H9 (cell line): ENCODE measurements around the gene KAT6B. TPM values are rescaled to one million over a fixed set of nuclear protein-coding genes. Genes with fewer than 3 reads are reported as not detected.

ENCODE experiments used
- DNase-seq: peaks from one replicate; pipeline ENCODE4 v3.0.0-alpha.2; 2017
- H2AFZ ChIP-seq: one replicate; pipeline ENCODE4 v1.6.1; 2013; ENCODE audit warnings: mild to moderate bottlenecking, low read length, control low read depth, moderate library complexity
- H2AK5ac ChIP-seq: 2 replicates; pipeline ENCODE4 v1.6.1; 2013; ENCODE audit warnings: low read length, control low read depth, mixed read lengths; ENCODE audit not compliant: insufficient read length
- H2BK120ac ChIP-seq: one replicate; pipeline ENCODE4 v1.6.1; 2013; ENCODE audit warnings: low read depth, mild to moderate bottlenecking, low read length, control low read depth, inconsistent platforms; ENCODE audit not compliant: poor library complexity, severe bottlenecking
- H2BK12ac ChIP-seq: 2 replicates; pipeline ENCODE4 v1.6.1; 2013; ENCODE audit warnings: low read length, control low read depth, mixed read lengths, low read depth; ENCODE audit not compliant: insufficient read length
- H2BK15ac ChIP-seq: 2 replicates; pipeline ENCODE4 v1.6.1; 2013; ENCODE audit warnings: low read depth, low read length, control low read depth
- H2BK20ac ChIP-seq: one replicate; pipeline ENCODE4 v1.6.1; 2013; ENCODE audit warnings: low read depth, mild to moderate bottlenecking, low read length, control low read depth, inconsistent platforms; ENCODE audit not compliant: poor library complexity, severe bottlenecking
- H2BK5ac ChIP-seq: 2 replicates; pipeline ENCODE4 v1.6.1; 2013; ENCODE audit warnings: low read length, control low read depth, mixed read lengths; ENCODE audit not compliant: insufficient read length
- H3K14ac ChIP-seq: 2 replicates; pipeline ENCODE4 v1.6.1; 2013; ENCODE audit warnings: low read length, control low read depth; ENCODE audit not compliant: insufficient read depth
- H3K18ac ChIP-seq: 2 replicates; pipeline ENCODE4 v1.6.1; 2013; ENCODE audit warnings: low read depth, mild to moderate bottlenecking, mixed read lengths, low read length, control low read depth; ENCODE audit not compliant: insufficient read length
- H3K23ac ChIP-seq: 2 replicates; pipeline ENCODE4 v1.6.1; 2013; ENCODE audit warnings: low read length, control low read depth, mixed read lengths, low read depth; ENCODE audit not compliant: insufficient read length
- H3K23me2 ChIP-seq: 2 replicates; pipeline ENCODE4 v1.6.1; 2013; ENCODE audit warnings: low read depth, mild to moderate bottlenecking, mixed read lengths, low read length, control low read depth; ENCODE audit not compliant: insufficient read length, poor library complexity, severe bottlenecking
- H3K27ac ChIP-seq: 2 replicates; pipeline ENCODE4 v1.5.1; 2013; ENCODE audit warnings: low read length, control low read depth, mixed read lengths, low read depth; ENCODE audit not compliant: insufficient read length
- H3K27me3 ChIP-seq: 2 replicates; pipeline ENCODE4 v1.6.1; 2013; ENCODE audit warnings: low read length, control low read depth, inconsistent platforms; ENCODE audit not compliant: insufficient read depth
- H3K4ac ChIP-seq: 2 replicates; pipeline ENCODE4 v1.6.1; 2013; ENCODE audit warnings: low read depth, mild to moderate bottlenecking, control low read depth, inconsistent platforms, low read length, moderate library complexity
- H3K4me1 ChIP-seq: 2 replicates; pipeline ENCODE4 v1.6.1; 2013; ENCODE audit warnings: low read length, control low read depth, inconsistent platforms; ENCODE audit not compliant: insufficient read depth
- H3K4me2 ChIP-seq: 2 replicates; pipeline ENCODE4 v1.6.1; 2013; ENCODE audit warnings: low read length, control low read depth, mixed read lengths; ENCODE audit not compliant: insufficient read length, insufficient read depth
- H3K56ac ChIP-seq: 2 replicates; pipeline ENCODE4 v1.6.1; 2013; ENCODE audit warnings: low read depth, mild to moderate bottlenecking, mixed read lengths, low read length, control low read depth; ENCODE audit not compliant: insufficient read length
- H3K79me1 ChIP-seq: 2 replicates; pipeline ENCODE4 v1.6.1; 2013; ENCODE audit warnings: low read depth, mild to moderate bottlenecking, moderate library complexity, low read length, control low read depth, inconsistent platforms; ENCODE audit not compliant: insufficient read depth, poor library complexity, severe bottlenecking
- H3K79me2 ChIP-seq: 2 replicates; pipeline ENCODE4 v1.6.1; 2013; ENCODE audit warnings: low read length, control low read depth, inconsistent platforms; ENCODE audit not compliant: insufficient read depth
- H3K9ac ChIP-seq: 2 replicates; pipeline ENCODE4 v1.6.1; 2013; ENCODE audit warnings: low read length, control low read depth, mixed read lengths; ENCODE audit not compliant: insufficient read length; ENCODE audit errors: extremely low read depth
- H3K9me3 ChIP-seq: one replicate; pipeline ENCODE4 v1.6.1; 2013; ENCODE audit warnings: low read depth, low read length, inconsistent platforms; ENCODE audit not compliant: control insufficient read depth
- H3T11ph ChIP-seq: one replicate; pipeline ENCODE4 v1.6.1; 2013; ENCODE audit warnings: mild to moderate bottlenecking, low read length, control low read depth, inconsistent platforms
- H4K20me1 ChIP-seq: one replicate; pipeline ENCODE4 v1.6.1; 2013; ENCODE audit not compliant: control insufficient read depth, insufficient read length, insufficient read depth
- H4K5ac ChIP-seq: 2 replicates; pipeline ENCODE4 v1.6.1; 2013; ENCODE audit warnings: low read depth, mild to moderate bottlenecking, mixed read lengths, low read length, control low read depth; ENCODE audit not compliant: insufficient read length
- H4K8ac ChIP-seq: replicated peaks from 2 replicates; pipeline ENCODE4 v1.6.1; 2013; ENCODE audit warnings: low read length, control low read depth, mixed read lengths, low read depth; ENCODE audit not compliant: insufficient read length
- H4K91ac ChIP-seq: 2 replicates; pipeline ENCODE4 v1.6.1; 2013; ENCODE audit warnings: low read depth, mild to moderate bottlenecking, moderate library complexity, mixed read lengths, low read length, control low read depth; ENCODE audit not compliant: insufficient read length
- H3K27ac Mint-ChIP-seq, 3 experiments: 2 replicates in 2 of 3; 3 replicates in 1 of 3; pipeline ENCODE4 v1.8.0; 2020 to 2021; ENCODE audit warnings: mixed read lengths in 3 of 3, mild to moderate bottlenecking in 1 of 3, moderate library complexity in 1 of 3
- H3K27me3 Mint-ChIP-seq: 2 replicates; pipeline ENCODE4 v1.8.0; 2021; ENCODE audit warnings: low read depth, mild to moderate bottlenecking, moderate library complexity, mixed read lengths
- H3K36me3 Mint-ChIP-seq, 3 experiments: 2 replicates in 2 of 3; 3 replicates in 1 of 3; pipeline ENCODE4 v1.8.0; 2020 to 2021; ENCODE audit warnings: low read depth in 3 of 3, mixed read lengths in 3 of 3; ENCODE audit not compliant: insufficient read depth in 1 of 3
- H3K4me1 Mint-ChIP-seq, 2 experiments: 2 replicates each; pipeline ENCODE4 v1.8.0; 2020; ENCODE audit warnings: mixed read lengths in 2 of 2
- H3K4me3 Mint-ChIP-seq, 2 experiments: 2 replicates in 1 of 2; 3 replicates in 1 of 2; pipeline ENCODE4 v1.8.0; 2020 to 2021; ENCODE audit warnings: mild to moderate bottlenecking in 2 of 2, mixed read lengths in 2 of 2, moderate library complexity in 1 of 2
- H3K9me3 Mint-ChIP-seq, 2 experiments: 2 replicates in 1 of 2; 3 replicates in 1 of 2; pipeline ENCODE4 v1.8.0; 2020; ENCODE audit warnings: mild to moderate bottlenecking in 2 of 2, mixed read lengths in 2 of 2, moderate library complexity in 1 of 2
- CTCF ChIP-seq: fragments of 200-600 bp; sonication (generic); conservative IDR thresholded peaks from 3 replicates; pipeline ENCODE4 v1.8.0; 2021; ENCODE audit warnings: antibody characterized with exemption, mild to moderate bottlenecking
- WGBS: extraction: QIAGEN DNeasy Blood & Tissue Kit; methylation state at CpG from one replicate; pipeline ENCODE4 v1.1.7; 2013; ENCODE audit warnings: missing lambda C conversion rate, low lambda C conversion rate, mixed read lengths; ENCODE audit not compliant: insufficient read length; ENCODE audit errors: extremely low coverage; 5-methylcytosine and 5-hydroxymethylcytosine counted together
- total RNA-seq: library from RNA; stranded (reverse); gene quantifications from 2 replicates; pipeline ENCODE4 v1.2.1, GENCODE V29; 2021

KAT6B gene
- total RNA-seq, 1 experiment from 2014 or later = 34.2 TPM

- H3K9me3 ChIP-seq = no peaks in the 10 kb centered on the region
- H4K20me1 ChIP-seq = no peaks in the 10 kb centered on the region
- no peak overlapping the region for H3K18ac ChIP-seq
- no peak overlapping the region for H3K4ac ChIP-seq
- H4K91ac ChIP-seq = no peak overlapping the region
- no peak overlapping the region for H3T11ph ChIP-seq
- H3K56ac ChIP-seq = no peak overlapping the region
- no peak overlapping the region for H3K27ac ChIP-seq
- no peak overlapping the region for H2BK120ac ChIP-seq
- H2BK20ac ChIP-seq = no peak overlapping the region
- no peak overlapping the region for H4K8ac ChIP-seq
- H3K14ac ChIP-seq = no peak overlapping the region
- no peak overlapping the region for H2AK5ac ChIP-seq
- H3K9ac ChIP-seq = no peak overlapping the region
- no peaks in the 10 kb centered on the region for H3K79me2 ChIP-seq
- H2AFZ ChIP-seq = no peak overlapping the region
- H3K23ac ChIP-seq = no peak overlapping the region
- H3K4me1 ChIP-seq = no peaks in the 10 kb centered on the region
- no peak for TF ChIP-seq CTCF
- no peaks in the 10 kb centered on the region for H3K27me3 Mint-ChIP-seq
- no peaks in the 10 kb centered on the region for H3K23me2 ChIP-seq
- no peak overlapping the region for H3K4me2 ChIP-seq
- no peak overlapping the region for H2BK12ac ChIP-seq
- DNase-seq = no peak
- WGBS = no CpG with 5 or more reads among the region's 5 CpGs
- H3K36me3 Mint-ChIP-seq = peaks cover 0 to 4% (median 2%) of the 10 kb centered on the region in 3 experiments; a peak in 3 of 7 replicates
- H2BK5ac ChIP-seq = no peak overlapping the region
- H3K9me3 Mint-ChIP-seq = no peaks in the 10 kb centered on the region
- H3K27me3 ChIP-seq = no peaks in the 10 kb centered on the region
- H3K4me1 Mint-ChIP-seq = peaks cover 6 to 7% of the 10 kb centered on the region in 2 experiments
- H2BK15ac ChIP-seq = no peak overlapping the region
- no peak overlapping the region for H3K27ac Mint-ChIP-seq
- H3K4me3 Mint-ChIP-seq = no peak overlapping the region
- no peaks in the 10 kb centered on the region for H3K79me1 ChIP-seq
- no peak overlapping the region for H4K5ac ChIP-seq
Measured at GRCh38 chr10:75015442-75015841, 189.0 kb downstream of the KAT6B start.
